H1 (cell line): Measurements from ENCODE around the gene SNX6. TPM values are rescaled to one million over a fixed set of nuclear protein-coding genes. Genes with fewer than 3 reads are reported as not detected.
"Not testable (repeated sequence)": the region's sequence is repeated elsewhere in the genome, so short reads cannot be mapped to it uniquely, and the experiment has no call there.

ENCODE experiments used
- CTCF ChIA-PET: fragments of 300-600 bp; sonication (Branson Sonifier 250); formaldehyde crosslinking; loops from one replicate; lab custom pipeline; 2021; ENCODE audit not compliant: partially characterized antibody; lab: Charles Lee
- POLR2A ChIA-PET: fragments of 300-600 bp; sonication (Branson Sonifier 250); formaldehyde crosslinking; loops from one replicate; lab custom pipeline; 2021; ENCODE audit warnings: inconsistent platforms; ENCODE audit not compliant: partially characterized antibody; lab: Charles Lee
- DNase-seq, 2 experiments: peaks; one replicate each; pipeline versions ENCODE4 v3.0.0 to v3.0.0-alpha.2; 2010 to 2022; ENCODE audit warnings: low spot score in 2 of 2, low read depth in 1 of 2, mixed read lengths in 1 of 2
- FAIRE-seq: peaks from 2 replicates; lab custom pipeline; 2011; peaks lifted over from hg19 to GRCh38; lab: Jason Lieb, UNC
- H2AFZ ChIP-seq: 2 replicates; pipeline ENCODE4 v1.8.1; 2012; ENCODE audit warnings: low read length, inconsistent platforms
- H2AK5ac ChIP-seq: 2 replicates; pipeline ENCODE4 v1.6.1; 2013; ENCODE audit warnings: low read depth, low read length
- H2BK120ac ChIP-seq: replicated peaks from 2 replicates; pipeline ENCODE3; 2013; ENCODE audit warnings: low read depth, low read length, inconsistent platforms
- H2BK12ac ChIP-seq: 2 replicates; pipeline ENCODE4 v1.6.1; 2013; ENCODE audit warnings: low read depth, low read length
- H2BK15ac ChIP-seq: 2 replicates; pipeline ENCODE4 v1.6.1; 2013; ENCODE audit warnings: low read length
- H2BK20ac ChIP-seq: 2 replicates; pipeline ENCODE4 v1.6.1; 2013; ENCODE audit warnings: low read length
- H2BK5ac ChIP-seq: 2 replicates; pipeline ENCODE4 v1.6.1; 2013; ENCODE audit warnings: low read depth, low read length
- H3K14ac ChIP-seq: 2 replicates; pipeline ENCODE4 v1.6.1; 2013; ENCODE audit warnings: inconsistent platforms; ENCODE audit not compliant: insufficient read length
- H3K18ac ChIP-seq: 2 replicates; pipeline ENCODE4 v1.6.1; 2013; ENCODE audit warnings: low read length; ENCODE audit errors: extremely low read depth
- H3K23ac ChIP-seq: 2 replicates; pipeline ENCODE4 v1.6.1; 2013; ENCODE audit warnings: inconsistent platforms; ENCODE audit not compliant: insufficient read length
- H3K23me2 ChIP-seq: 2 replicates; pipeline ENCODE4 v1.6.1; 2013; ENCODE audit warnings: low read depth, low read length
- H3K27ac ChIP-seq: 2 replicates; pipeline ENCODE4 v1.6.1; 2011; ENCODE audit warnings: low read depth, low read length, inconsistent platforms
- H3K27me3 ChIP-seq, 4 experiments: replicated peaks in 1 of 4; 1 replicate in 1 of 4; 2 replicates in 3 of 4; pipeline versions ENCODE4 v1.6.1 to v1.8.1; 2011 to 2013; ENCODE audit warnings: low read length in 3 of 4, mild to moderate bottlenecking in 3 of 4, inconsistent platforms in 2 of 4, mixed read lengths in 2 of 4, moderate library complexity in 1 of 4; ENCODE audit not compliant: control insufficient read depth in 3 of 4, insufficient read depth in 3 of 4; ENCODE audit errors: extremely low read depth in 1 of 4
- H3K36me3 ChIP-seq, 4 experiments: 2 replicates each; pipeline versions ENCODE4 v1.6.1 to v1.8.1; 2011 to 2013; ENCODE audit warnings: mild to moderate bottlenecking in 4 of 4, low read length in 3 of 4, moderate library complexity in 2 of 4, control low read depth in 1 of 4, inconsistent platforms in 1 of 4; ENCODE audit not compliant: insufficient read depth in 4 of 4, control insufficient read depth in 2 of 4
- H3K4ac ChIP-seq: replicated peaks from 2 replicates; pipeline ENCODE3; 2013; ENCODE audit warnings: low read length, low read depth, mixed read lengths, inconsistent platforms; ENCODE audit not compliant: insufficient read length
- H3K4me1 ChIP-seq, 4 experiments: replicated peaks in 1 of 4; 1 replicate in 1 of 4; 2 replicates in 3 of 4; pipeline versions ENCODE4 v1.6.1 to v1.8.1; 2011 to 2013; ENCODE audit warnings: low read length in 3 of 4, inconsistent platforms in 2 of 4, mixed read lengths in 1 of 4; ENCODE audit not compliant: insufficient read depth in 4 of 4, control insufficient read depth in 3 of 4
- H3K4me2 ChIP-seq, 2 experiments: 2 replicates each; pipeline versions ENCODE4 v1.6.1 to v1.8.1; 2011 to 2013; ENCODE audit warnings: low read depth in 2 of 2, low read length in 2 of 2, control low read depth in 1 of 2, inconsistent platforms in 1 of 2, mild to moderate bottlenecking in 1 of 2; ENCODE audit not compliant: insufficient read depth in 1 of 2
- H3K4me3 ChIP-seq, 4 experiments: fragments of 200-600, 300-600 bp in 1 of 4; sonication (generic), shearing (Covaris generic), sonication (Bioruptor Twin) in 1 of 4; 2 replicates each; pipeline versions ENCODE4 v1.5.1 to v1.8.1; 2011 to 2016; ENCODE audit warnings: low read length in 4 of 4, low read depth in 3 of 4, control low read depth in 2 of 4, inconsistent platforms in 2 of 4, mild to moderate bottlenecking in 2 of 4, mixed read lengths in 1 of 4, moderate library complexity in 1 of 4; ENCODE audit not compliant: insufficient read depth in 2 of 4; ENCODE audit errors: extremely low read depth in 1 of 4
- H3K56ac ChIP-seq: replicated peaks from 2 replicates; pipeline ENCODE3; 2013; ENCODE audit warnings: low read depth, mild to moderate bottlenecking, mixed read lengths, low read length, inconsistent platforms; ENCODE audit not compliant: insufficient read length
- H3K79me1 ChIP-seq: 2 replicates; pipeline ENCODE4 v1.6.1; 2013; ENCODE audit warnings: low read depth, low read length, control low read depth
- H3K79me2 ChIP-seq, 2 experiments: 2 replicates each; pipeline versions ENCODE4 v1.6.1 to v1.8.1; 2012 to 2013; ENCODE audit warnings: low read length in 2 of 2, mild to moderate bottlenecking in 2 of 2, inconsistent platforms in 1 of 2; ENCODE audit not compliant: insufficient read depth in 2 of 2, control insufficient read depth in 1 of 2
- H3K9ac ChIP-seq, 4 experiments: replicated peaks in 1 of 4; 1 replicate in 1 of 4; 2 replicates in 3 of 4; pipeline versions ENCODE4 v1.6.1 to v1.8.1; 2011 to 2013; ENCODE audit warnings: low read depth in 3 of 4, low read length in 3 of 4, control low read depth in 2 of 4, mild to moderate bottlenecking in 2 of 4, moderate library complexity in 2 of 4, inconsistent platforms in 1 of 4; ENCODE audit errors: extremely low read depth in 1 of 4
- H3K9me3 ChIP-seq, 2 experiments: 2 replicates each; pipeline versions ENCODE4 v1.6.1 to v1.8.1; 2012 to 2013; ENCODE audit warnings: mild to moderate bottlenecking in 2 of 2, moderate library complexity in 2 of 2, control low read depth in 1 of 2, inconsistent platforms in 1 of 2, low read depth in 1 of 2, low read length in 1 of 2, mixed read lengths in 1 of 2; ENCODE audit not compliant: insufficient read depth in 2 of 2
- H4K20me1 ChIP-seq, 2 experiments: replicated peaks in 1 of 2; 2 replicates each; pipeline versions ENCODE3 to v1.8.1; 2011 to 2013; ENCODE audit warnings: inconsistent platforms in 2 of 2, low read length in 2 of 2, mild to moderate bottlenecking in 1 of 2; ENCODE audit not compliant: insufficient read depth in 2 of 2, control insufficient read depth in 1 of 2
- H4K5ac ChIP-seq: 2 replicates; pipeline ENCODE4 v1.6.1; 2013; ENCODE audit warnings: low read length, low read depth, mixed read lengths, inconsistent platforms; ENCODE audit not compliant: insufficient read length
- H4K8ac ChIP-seq: 2 replicates; pipeline ENCODE4 v1.8.0; 2013; ENCODE audit warnings: mild to moderate bottlenecking, moderate library complexity, low read length, inconsistent platforms; ENCODE audit not compliant: insufficient read depth; ENCODE audit errors: extremely low read depth
- H4K91ac ChIP-seq: replicated peaks from 2 replicates; pipeline ENCODE3; 2013; ENCODE audit warnings: low read length, mixed read lengths, inconsistent platforms; ENCODE audit not compliant: insufficient read length
- WGBS, 2 experiments: shearing (Covaris generic) in 1 of 2; methylation state at CpG; one replicate each; pipeline versions ENCODE4 v1.1.6 to v1.1.7; 2013 to 2015; ENCODE audit warnings: low lambda C conversion rate in 2 of 2, mixed read lengths in 2 of 2, inconsistent platforms in 1 of 2, low coverage in 1 of 2, missing lambda C conversion rate in 1 of 2; ENCODE audit not compliant: insufficient replicate concordance in 2 of 2, insufficient coverage in 1 of 2, insufficient read length in 1 of 2; ENCODE audit errors: extremely low coverage in 1 of 2, missing lambda C conversion rate in 1 of 2; 5-methylcytosine and 5-hydroxymethylcytosine counted together
- polyA plus RNA-seq, 7 experiments: library from polyadenylated mRNA; depleted of rRNA in 3 of 7; stranded (reverse) in 5 of 7; unstranded in 2 of 7; fragments of >200 nt in 5 of 7; fragments of 200-250 nt in 2 of 7; gene quantifications; 1 replicate in 5 of 7; 2 replicates in 1 of 7; 4 replicates in 1 of 7; pipeline versions ENCODE4 v1.2.1 to v1.2.3, GENCODE V29; 2011 to 2013; ENCODE audit warnings: missing spikeins in 2 of 7, mixed read lengths in 2 of 7
- total RNA-seq: library from RNA; stranded (reverse); fragmentation: NEBNext Ultra II Directional; extraction: Animal tissue kit (Norgen Biotek cat#: 25700); gene quantifications from 2 replicates; pipeline ENCODE4 v1.2.1, GENCODE V29; 2021

SNX6 gene
- total and polyA plus RNA-seq, 2 of the 8 experiments (the other 6 are each of a cell fraction or from before 2014, with no cell fraction given) = 53.4 to 71.1 TPM

- peaks cover 3 to 24% of the 10 kb centered on the region in 2 experiments; a peak in 2 of 4 replicates for H3K79me2 ChIP-seq
- not testable (repeated sequence) for H3K9me3 ChIP-seq, H3K56ac ChIP-seq, H3K79me1 ChIP-seq, H3K4ac ChIP-seq, H3K23me2 ChIP-seq, H4K91ac ChIP-seq, H3K23ac ChIP-seq, DNase-seq, H2BK120ac ChIP-seq, H3K18ac ChIP-seq, H2AK5ac ChIP-seq, FAIRE-seq, H2BK12ac ChIP-seq, H3K27ac ChIP-seq, H3K9ac ChIP-seq, H2BK20ac ChIP-seq, H4K20me1 ChIP-seq, H2BK15ac ChIP-seq, H3K27me3 ChIP-seq, H2BK5ac ChIP-seq, H3K4me1 ChIP-seq, H4K8ac ChIP-seq, H4K5ac ChIP-seq, H3K14ac ChIP-seq, H2AFZ ChIP-seq
- CTCF ChIA-PET = interaction anchor here (1.3 to 1.6 kb wide), 2 partner anchors 9 to 17 kb away, joined by 3 read pairs; no protein-coding TSS in a partner anchor
- 90% methylated on average over 6 of the region's 6 CpGs; no CpG with 5 or more reads in 1 of the 2 experiments for WGBS, 2 experiments
- peak overlapping the region; percentile 71; a peak in 2 of 4 replicates for H3K4me2 ChIP-seq
- peak overlapping the region in 2 of 4 experiments; percentile 79 to 99; a peak in 4 of 8 replicates for H3K4me3 ChIP-seq
- H3K36me3 ChIP-seq = peaks cover 0 to 10% (median 3%) of the 10 kb centered on the region in 4 experiments; a peak in 4 of 8 replicates
- POLR2A ChIA-PET = interaction anchor here (0.8 to 1.9 kb wide), 5 partner anchors 8 to 613 kb away, joined by 3 to 5 read pairs (median 3); partner anchors contain the start of gene CFL2
These were observed 91.9 kb downstream of the SNX6 start for GRCh38 chr14:34538096-34538495.
